Cerebellar cortex (tissue), 1 donor: Measurements from ENCODE around the gene NCAM2.
A peak's percentile ranks its signal among the peaks of the same experiment; 100 is the strongest.
"Not testable (repeated sequence)": the region's sequence is repeated elsewhere in the genome, so short reads cannot be mapped to it uniquely, and the experiment has no call there.

Experiments
- DNase-seq: peaks from one replicate; pipeline ENCODE4 v3.0.0-alpha.2; 2015; ENCODE audit warnings: low spot score

Gene NCAM2

GRCh38 chr21:21103692-21104091 is 105.5 kb downstream of the NCAM2 start:
- no peak for DNase-seq

GRCh38 chr21:21109736-21110135 is 111.5 kb downstream of the NCAM2 start:
- DNase-seq, result no peak

GRCh38 chr21:21111309-21111920 is 113.2 kb downstream of the NCAM2 start:
- DNase-seq, result no peak

- DNase-seq, result no peak
These were observed 116.3 kb downstream of the NCAM2 start for GRCh38 chr21:21114461-21114860.

GRCh38 chr21:21119091-21119490 is 120.9 kb downstream of the NCAM2 start:
- no peak for DNase-seq

DNA sequence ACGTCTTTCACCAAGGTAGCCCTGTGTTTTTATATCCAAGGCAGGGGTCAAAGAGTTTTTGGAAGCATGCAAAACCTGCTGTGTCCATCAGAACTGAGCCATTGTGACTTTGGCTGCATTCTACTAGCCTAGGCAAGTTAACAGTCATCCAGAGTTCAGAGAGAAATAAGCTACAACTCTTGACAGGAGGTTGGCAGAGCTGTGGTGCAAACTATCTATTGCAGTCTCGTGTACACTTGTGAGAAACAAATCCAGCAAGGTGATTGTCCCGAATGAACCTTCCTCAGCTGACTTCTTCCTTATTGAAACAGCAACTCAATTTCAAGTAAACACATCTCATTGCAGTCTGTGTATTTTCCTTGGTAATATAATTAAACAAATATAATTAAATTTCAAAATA is 124.5 kb downstream of the NCAM2 start:
- DNase-seq, result no peak

DNA sequence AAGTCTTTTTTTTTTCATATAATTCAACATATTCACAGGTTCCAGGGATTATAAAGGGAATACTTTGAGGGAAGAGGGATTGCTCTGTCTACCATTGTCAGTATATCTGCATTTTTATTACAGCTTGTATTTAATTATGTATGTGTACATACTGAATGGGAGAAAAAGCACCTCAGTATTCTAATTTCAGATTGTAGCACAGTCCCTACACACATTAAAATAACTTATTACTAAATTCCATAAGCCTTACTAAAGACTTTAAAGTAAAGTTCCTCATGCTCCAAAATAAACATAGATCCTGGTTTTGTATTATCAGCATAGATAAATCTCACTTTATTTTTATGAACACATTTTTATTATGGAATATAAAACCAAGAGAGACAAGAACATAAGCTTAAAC is 134.2 kb downstream of the NCAM2 start:
- no peak for DNase-seq

GRCh38 chr21:21137986-21138385 is 139.8 kb downstream of the NCAM2 start:
- no peak for DNase-seq

- DNase-seq, result no peak
These were observed 148.6 kb downstream of the NCAM2 start for GRCh38 chr21:21146587-21147373.

GRCh38 chr21:21147374-21147745 is 149.2 kb downstream of the NCAM2 start:
- no peak for DNase-seq

GRCh38 chr21:21148009-21148408 is 149.8 kb downstream of the NCAM2 start:
- no peak for DNase-seq

DNA sequence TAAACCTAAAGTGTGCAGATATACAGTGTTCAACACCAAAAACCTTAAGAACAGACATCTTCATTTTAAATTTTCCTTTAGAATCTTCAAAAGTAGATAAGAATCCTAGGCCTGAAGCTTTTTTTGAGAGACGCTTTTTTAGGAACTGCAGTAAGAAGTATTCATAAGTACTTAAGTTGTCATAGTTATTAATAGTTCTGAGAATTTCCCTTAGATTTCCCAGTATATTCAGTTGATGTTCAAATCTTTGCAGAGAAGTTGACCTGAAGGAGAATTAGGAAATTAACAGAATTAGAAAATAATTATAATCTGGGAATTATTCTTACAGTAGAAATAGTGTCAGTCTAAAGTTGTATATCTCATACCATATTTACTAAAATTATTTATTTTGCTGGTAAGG is 150.3 kb downstream of the NCAM2 start:
- no peak for DNase-seq

DNA sequence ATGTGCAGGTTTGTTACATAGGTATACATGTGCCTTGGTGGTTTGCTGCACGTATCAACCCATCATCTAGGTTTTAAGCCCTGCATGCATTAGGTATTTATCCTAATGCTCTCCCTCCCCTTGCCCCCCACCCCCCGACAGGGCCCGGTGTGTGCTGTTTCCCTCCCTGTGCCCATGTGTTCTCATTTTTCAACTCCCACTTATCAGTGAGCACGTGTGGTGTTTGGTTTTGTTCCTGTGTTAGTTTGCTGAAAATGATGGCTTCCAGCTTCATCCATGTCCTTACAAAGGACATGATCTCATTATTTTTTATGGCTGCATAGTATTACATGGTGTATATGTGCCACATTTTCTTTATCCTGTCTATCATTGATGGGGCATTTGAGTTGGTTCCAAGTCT is 151.2 kb downstream of the NCAM2 start:
- not testable (repeated sequence) for DNase-seq

- no peak for DNase-seq
These were observed 153.0 kb downstream of the NCAM2 start for GRCh38 chr21:21151231-21151630.

GRCh38 chr21:21156397-21156796 is 158.2 kb downstream of the NCAM2 start:
- DNase-seq, result no peak

DNA sequence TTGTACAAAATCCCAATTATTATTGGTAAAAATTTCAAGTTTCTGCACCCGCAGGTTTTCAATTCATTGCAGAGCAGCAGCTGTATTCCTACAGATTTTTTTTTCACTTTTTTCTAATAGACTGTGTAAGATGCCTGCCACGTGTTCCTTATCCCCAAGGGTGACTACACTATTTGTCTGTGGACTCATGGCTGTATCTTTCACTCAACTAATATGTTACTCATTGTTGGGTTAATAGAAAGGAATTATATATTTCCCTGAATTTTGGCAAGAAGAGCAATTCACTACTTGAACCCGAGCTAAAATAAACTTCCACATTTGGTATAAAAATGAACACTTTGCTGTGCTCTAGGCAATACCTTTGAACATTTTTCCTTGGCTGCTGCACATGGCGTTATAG is 158.7 kb downstream of the NCAM2 start:
- no peak for DNase-seq

DNA sequence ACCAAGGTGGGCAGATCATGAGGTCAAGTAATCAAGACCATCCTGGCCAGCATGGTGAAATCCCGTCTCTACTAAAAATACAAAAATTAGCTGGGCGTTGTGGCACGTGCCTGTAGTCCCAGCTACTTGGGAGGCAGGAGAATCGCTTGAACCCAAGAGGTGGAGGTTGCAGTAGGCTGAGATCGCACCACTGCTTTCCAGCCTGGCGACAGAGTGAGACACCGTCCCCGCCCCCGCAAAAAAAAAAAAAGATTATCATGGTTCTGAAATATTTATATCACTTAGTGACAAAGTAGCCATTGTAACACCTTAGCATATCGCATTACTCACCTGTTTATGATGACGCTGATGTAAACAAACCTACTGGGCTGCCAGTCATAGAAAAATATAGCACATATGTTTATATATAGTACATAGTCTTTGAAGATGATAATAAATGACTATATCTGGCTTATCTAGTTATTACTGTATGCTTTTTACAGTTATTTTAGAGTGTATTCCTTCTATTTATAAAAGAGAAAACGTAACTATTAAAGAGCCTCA is 160.2 kb downstream of the NCAM2 start:
- no peak for DNase-seq

GRCh38 chr21:21159253-21159899 is 161.2 kb downstream of the NCAM2 start:
- no peak for DNase-seq

- no peak for DNase-seq
These were observed 164.6 kb downstream of the NCAM2 start for GRCh38 chr21:21162786-21163185.

GRCh38 chr21:21163904-21164303 is 165.7 kb downstream of the NCAM2 start:
- DNase-seq, result peak; percentile 50

GRCh38 chr21:21165063-21165645 is 166.9 kb downstream of the NCAM2 start:
- no peak for DNase-seq

DNA sequence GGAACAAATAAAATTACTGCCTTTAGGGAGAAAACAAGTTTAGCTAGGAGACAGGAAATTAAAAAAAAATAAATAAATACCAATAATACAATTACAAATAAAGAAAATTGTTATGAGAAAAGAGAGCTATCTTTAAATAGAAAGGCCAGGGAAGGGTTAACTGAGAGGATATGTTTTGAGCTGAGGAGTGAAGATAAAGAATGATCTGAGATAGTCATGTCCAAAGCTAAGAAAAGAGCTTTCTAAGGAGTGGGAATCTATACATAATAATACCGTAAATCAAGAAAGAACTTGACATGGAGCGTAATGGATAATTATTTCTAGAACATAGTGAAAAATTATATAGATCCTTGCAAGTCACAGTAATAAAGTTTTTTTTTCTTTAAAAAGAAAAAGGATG is 176.5 kb downstream of the NCAM2 start:
- DNase-seq, result no peak
